MM.1S (cell line): Measurements from ENCODE around the gene BARX2.

ENCODE experiments used
- DNase-seq: peaks from one replicate; pipeline ENCODE4 v3.0.0-alpha.2; 2015
- H2AFZ ChIP-seq: fragments of 300-600 bp; sonication (generic); 2 replicates; pipeline ENCODE4 v1.6.0; 2016; ENCODE audit warnings: antibody characterized with exemption, low read length
- H3F3A ChIP-seq: fragments of 300-600 bp; sonication (generic); 2 replicates; pipeline ENCODE4 v1.6.1; 2016; ENCODE audit warnings: mild to moderate bottlenecking, antibody characterized with exemption, low read length, moderate library complexity, mixed read lengths; ENCODE audit not compliant: insufficient read depth
- H3K27ac ChIP-seq: fragments of 300-600 bp; sonication (generic); 2 replicates; pipeline ENCODE4 v1.5.1; 2016; ENCODE audit warnings: mild to moderate bottlenecking, low read length
- H3K27me3 ChIP-seq: fragments of 300-600 bp; sonication (generic); replicated peaks from 2 replicates; pipeline ENCODE4 v1.6.0; 2016; ENCODE audit warnings: low read length; ENCODE audit not compliant: insufficient read depth
- H3K36me3 ChIP-seq: fragments of 300-600 bp; sonication (generic); replicated peaks from 2 replicates; pipeline ENCODE4 v1.6.1; 2016; ENCODE audit warnings: mild to moderate bottlenecking, low read length, mixed read lengths; ENCODE audit not compliant: insufficient read depth
- H3K4me1 ChIP-seq: fragments of 300-600 bp; sonication (generic); 2 replicates; pipeline ENCODE4 v1.6.1; 2016; ENCODE audit warnings: low read length, mixed read lengths
- H3K4me2 ChIP-seq: fragments of 300-600 bp; sonication (generic); 2 replicates; pipeline ENCODE4 v1.6.0; 2016; ENCODE audit warnings: low read depth, low read length
- H3K4me3 ChIP-seq: fragments of 300-600 bp; sonication (generic); 2 replicates; pipeline ENCODE4 v1.5.1; 2016; ENCODE audit warnings: low read length, mixed read lengths
- H3K79me2 ChIP-seq: fragments of 300-600 bp; sonication (generic); 2 replicates; pipeline ENCODE4 v1.6.1; 2016; ENCODE audit warnings: mixed run types, low read length, mixed read lengths
- H3K9ac ChIP-seq: fragments of 300-600 bp; sonication (generic); 2 replicates; pipeline ENCODE4 v1.6.1; 2016; ENCODE audit warnings: low read length, mixed read lengths
- H3K9me2 ChIP-seq: fragments of 300-600 bp; sonication (generic); replicated peaks from 2 replicates; pipeline ENCODE4 v1.6.1; 2016; ENCODE audit warnings: mild to moderate bottlenecking, low read length, mixed read lengths; ENCODE audit not compliant: insufficient read depth
- H3K9me3 ChIP-seq: fragments of 300-600 bp; sonication (generic); replicated peaks from 2 replicates; pipeline ENCODE4 v1.6.1; 2016; ENCODE audit warnings: mild to moderate bottlenecking, low read length, mixed read lengths; ENCODE audit not compliant: insufficient read depth
- H4K20me1 ChIP-seq: fragments of 300-600 bp; sonication (generic); 2 replicates; pipeline ENCODE4 v1.6.1; 2016; ENCODE audit warnings: mild to moderate bottlenecking, low read length, moderate library complexity, mixed read lengths; ENCODE audit not compliant: insufficient read depth
- CTCF ChIP-seq: fragments of 300-600 bp; sonication (generic); IDR thresholded peaks from 2 replicates; pipeline ENCODE4 v1.5.1; 2016; ENCODE audit warnings: antibody characterized with exemption, low read length, mixed read lengths
- EZH2 ChIP-seq: fragments of 300-600 bp; sonication (generic); optimal IDR thresholded peaks from 2 replicates; pipeline ENCODE3; 2017; ENCODE audit warnings: low read depth, mild to moderate bottlenecking, antibody characterized with exemption, low read length, mixed read lengths
- EZH2phosphoT487 ChIP-seq: fragments of 300-600 bp; sonication (generic); IDR thresholded peaks from 2 replicates; pipeline ENCODE4 v1.6.1; 2018; ENCODE audit warnings: antibody characterized with exemption, low read length

The BARX2 gene

DNA sequence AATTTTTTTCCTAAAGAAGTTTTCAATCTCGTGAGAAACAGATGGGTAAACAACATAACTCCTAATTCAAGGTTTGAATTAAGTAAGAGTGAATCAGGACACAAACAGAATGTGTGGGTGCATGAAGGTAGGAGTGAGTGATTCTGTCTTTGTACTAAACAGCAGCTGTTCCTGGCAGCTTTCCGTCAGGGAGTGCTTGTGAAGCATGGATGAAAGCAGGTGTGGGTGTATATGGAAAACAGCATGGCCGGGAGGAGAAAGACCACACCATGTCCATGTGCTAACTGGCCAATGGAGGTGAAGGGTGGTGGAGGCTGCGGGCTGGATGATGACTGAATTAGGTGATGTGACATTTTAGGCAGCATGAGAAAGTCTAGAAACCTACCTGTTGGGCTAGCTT lies 49.6 kb downstream of the BARX2 start:
- Histone ChIP-seq H3K27ac (no peak overlapping the region), H3K36me3 (peaks cover 8% of the 10 kb centered on the region), H3K9me2 (no peaks in the 10 kb centered on the region), H3K4me2 (no peak overlapping the region), H3F3A (no peaks in the 10 kb centered on the region), H3K79me2 (peaks cover 100% of the 10 kb centered on the region), H3K9ac (no peak overlapping the region), H3K9me3 (no peaks in the 10 kb centered on the region), H2AFZ (no peak overlapping the region), H4K20me1 (no peaks in the 10 kb centered on the region), H3K4me3 (no peak overlapping the region), H3K4me1 (peaks cover 15% of the 10 kb centered on the region), H3K27me3 (no peaks in the 10 kb centered on the region)
- TF ChIP-seq CTCF (no peak), EZH2phosphoT487 (no peak), EZH2 (no peak)
- no peak for DNase-seq

GRCh38 chr11:129426038-129426437 lies 50.4 kb downstream of the BARX2 start:
- Histone ChIP-seq H3K4me2 (no peak overlapping the region), H3K27ac (no peak overlapping the region), H3F3A (no peaks in the 10 kb centered on the region), H3K27me3 (no peaks in the 10 kb centered on the region), H3K9ac (no peak overlapping the region), H3K79me2 (peaks cover 100% of the 10 kb centered on the region), H3K36me3 (peaks cover 8% of the 10 kb centered on the region; the same call in 1 of the 2 replicates), H3K4me3 (no peak overlapping the region), H3K9me2 (no peaks in the 10 kb centered on the region), H3K4me1 (peaks cover 16% of the 10 kb centered on the region), H2AFZ (no peak overlapping the region), H3K9me3 (no peaks in the 10 kb centered on the region), H4K20me1 (no peaks in the 10 kb centered on the region)
- DNase-seq = no peak
- TF ChIP-seq EZH2 = no peak
- TF ChIP-seq EZH2phosphoT487 = no peak
- TF ChIP-seq CTCF = no peak

- Histone ChIP-seq H3K4me1 (peaks cover 17% of the 10 kb centered on the region), H3K9ac (no peak overlapping the region), H3K9me2 (no peaks in the 10 kb centered on the region), H3K79me2 (peaks cover 100% of the 10 kb centered on the region), H3K36me3 (peaks cover 6% of the 10 kb centered on the region; the same call in 1 of the 2 replicates), H3K4me2 (no peak overlapping the region), H3F3A (no peaks in the 10 kb centered on the region), H3K9me3 (no peaks in the 10 kb centered on the region), H3K27ac (no peak overlapping the region), H2AFZ (no peak overlapping the region), H4K20me1 (no peaks in the 10 kb centered on the region), H3K4me3 (no peak overlapping the region), H3K27me3 (no peaks in the 10 kb centered on the region)
- TF ChIP-seq CTCF (no peak), EZH2phosphoT487 (no peak), EZH2 (no peak)
- no peak for DNase-seq
Observed at GRCh38 chr11:129426776-129427175, 51.1 kb downstream of the BARX2 start.
